Epithelial cell of esophagus (primary cell): ENCODE data around the gene ADO.

Source experiments
- DNase-seq: peaks from one replicate; pipeline ENCODE4 v3.0.0; 2010; ENCODE audit warnings: low read depth
- H3K4me3 ChIP-seq: 2 replicates; pipeline ENCODE4 v1.5.1; 2011; ENCODE audit warnings: mild to moderate bottlenecking, low read length, control low read depth
- TF ChIP-seq, protein P1 (sequence below): IDR thresholded peaks from 2 replicates; pipeline ENCODE4 v1.5.1; 2011; ENCODE audit warnings: low read depth, mild to moderate bottlenecking, low read length, control low read depth, inconsistent platforms; ENCODE audit not compliant: insufficient read depth; ENCODE audit errors: missing control alignments

The ADO gene

GRCh38 chr10:62830679-62831078, 26.2 kb downstream of the ADO start:
- H3K4me3 ChIP-seq, result no peak overlapping the region
- TF ChIP-seq, protein P1, sequence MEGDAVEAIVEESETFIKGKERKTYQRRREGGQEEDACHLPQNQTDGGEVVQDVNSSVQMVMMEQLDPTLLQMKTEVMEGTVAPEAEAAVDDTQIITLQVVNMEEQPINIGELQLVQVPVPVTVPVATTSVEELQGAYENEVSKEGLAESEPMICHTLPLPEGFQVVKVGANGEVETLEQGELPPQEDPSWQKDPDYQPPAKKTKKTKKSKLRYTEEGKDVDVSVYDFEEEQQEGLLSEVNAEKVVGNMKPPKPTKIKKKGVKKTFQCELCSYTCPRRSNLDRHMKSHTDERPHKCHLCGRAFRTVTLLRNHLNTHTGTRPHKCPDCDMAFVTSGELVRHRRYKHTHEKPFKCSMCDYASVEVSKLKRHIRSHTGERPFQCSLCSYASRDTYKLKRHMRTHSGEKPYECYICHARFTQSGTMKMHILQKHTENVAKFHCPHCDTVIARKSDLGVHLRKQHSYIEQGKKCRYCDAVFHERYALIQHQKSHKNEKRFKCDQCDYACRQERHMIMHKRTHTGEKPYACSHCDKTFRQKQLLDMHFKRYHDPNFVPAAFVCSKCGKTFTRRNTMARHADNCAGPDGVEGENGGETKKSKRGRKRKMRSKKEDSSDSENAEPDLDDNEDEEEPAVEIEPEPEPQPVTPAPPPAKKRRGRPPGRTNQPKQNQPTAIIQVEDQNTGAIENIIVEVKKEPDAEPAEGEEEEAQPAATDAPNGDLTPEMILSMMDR, result no peak
- no peak for DNase-seq

- peak; percentile 16 for DNase-seq
- no peak overlapping the region for H3K4me3 ChIP-seq
- TF ChIP-seq, protein P1, result no peak
Observed at GRCh38 chr10:62831346-62831745, 26.8 kb downstream of the ADO start.

DNA sequence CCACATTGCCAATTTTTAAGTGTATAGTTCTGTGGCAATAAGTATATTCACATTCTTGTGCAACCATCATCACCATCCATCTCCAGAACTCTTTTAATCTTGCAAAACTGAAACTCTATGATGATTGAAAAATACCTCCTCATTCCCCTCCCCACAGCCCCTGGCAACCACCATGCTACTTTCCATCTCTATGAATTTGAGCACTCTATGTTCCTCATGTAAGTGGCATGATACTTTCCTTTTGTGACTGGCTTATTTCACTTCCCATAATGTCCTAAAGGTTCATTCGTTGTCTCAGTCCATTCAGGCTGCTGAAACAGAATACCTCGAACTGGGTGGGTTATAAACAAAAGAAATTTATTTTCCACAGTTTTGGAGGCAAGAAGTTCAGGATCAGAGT, 35.1 kb downstream of the ADO start:
- DNase-seq, result no peak
- TF ChIP-seq, protein P1, result no peak
- no peak overlapping the region for H3K4me3 ChIP-seq

- no peak for DNase-seq
- no peak overlapping the region for H3K4me3 ChIP-seq
- TF ChIP-seq, protein P1, result no peak
Observed at GRCh38 chr10:62842983-62843382, 38.5 kb downstream of the ADO start.

DNA sequence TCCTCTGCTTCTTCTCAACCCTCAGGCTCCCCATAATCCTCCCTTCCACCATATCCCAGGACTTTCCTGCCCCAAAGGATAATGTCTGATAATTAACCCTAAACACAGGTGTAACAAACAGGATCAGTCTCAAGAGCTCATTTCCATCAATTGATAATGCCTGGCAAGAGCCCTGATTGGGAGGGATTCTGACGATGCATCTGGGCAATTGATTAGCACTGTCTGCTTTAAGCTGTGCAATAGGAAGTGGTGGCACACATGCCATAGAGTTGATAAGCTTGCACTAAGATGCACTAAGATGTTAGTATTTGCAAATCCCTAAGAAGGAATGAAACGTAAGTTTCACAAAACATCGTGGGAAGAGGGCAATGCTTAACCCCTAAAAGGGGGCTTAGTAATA, 39.1 kb downstream of the ADO start:
- DNase-seq, result no peak
- TF ChIP-seq, protein P1, result no peak

DNA sequence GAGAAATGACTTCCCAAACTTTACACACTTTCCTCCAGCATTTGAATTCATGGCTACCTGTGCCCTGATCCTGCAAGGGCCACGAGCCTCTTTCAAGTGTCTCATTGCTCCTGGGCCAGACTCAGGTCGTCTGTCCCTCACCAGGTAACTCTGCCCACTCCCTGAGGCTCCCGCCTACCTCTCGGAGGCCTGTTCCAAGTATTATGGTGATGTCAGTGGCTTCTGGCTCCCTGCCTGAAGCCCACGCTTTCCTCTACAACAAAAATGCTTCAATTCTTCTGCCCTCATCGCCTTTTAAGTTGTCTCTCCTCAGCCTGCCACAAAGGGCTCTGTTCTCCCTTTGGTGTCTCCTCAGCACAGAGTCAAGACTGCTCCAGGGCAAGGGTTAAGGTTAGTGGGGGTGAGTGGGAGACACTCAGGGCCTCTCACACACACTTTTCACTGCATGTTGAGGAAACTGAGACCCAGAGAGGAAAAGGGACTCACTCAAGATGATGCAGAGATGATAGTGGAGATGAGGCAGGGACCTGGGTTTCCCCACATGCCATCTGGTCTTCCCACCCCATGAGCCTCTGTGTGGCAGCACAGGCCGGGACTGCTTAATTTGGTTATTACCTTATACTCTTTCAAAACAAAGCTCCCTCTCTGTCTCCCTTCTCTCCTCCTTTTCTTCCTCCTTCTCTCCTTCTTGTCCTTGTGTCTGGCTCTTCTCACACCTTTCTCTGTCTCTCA, 39.9 kb downstream of the ADO start:
- no peak overlapping the region for H3K4me3 ChIP-seq
- DNase-seq, result no peak
- TF ChIP-seq, protein P1, result no peak

More for the DNA sequence above, 39.1 kb downstream of the ADO start:
- H3K4me3 ChIP-seq, result no peak overlapping the region

DNA sequence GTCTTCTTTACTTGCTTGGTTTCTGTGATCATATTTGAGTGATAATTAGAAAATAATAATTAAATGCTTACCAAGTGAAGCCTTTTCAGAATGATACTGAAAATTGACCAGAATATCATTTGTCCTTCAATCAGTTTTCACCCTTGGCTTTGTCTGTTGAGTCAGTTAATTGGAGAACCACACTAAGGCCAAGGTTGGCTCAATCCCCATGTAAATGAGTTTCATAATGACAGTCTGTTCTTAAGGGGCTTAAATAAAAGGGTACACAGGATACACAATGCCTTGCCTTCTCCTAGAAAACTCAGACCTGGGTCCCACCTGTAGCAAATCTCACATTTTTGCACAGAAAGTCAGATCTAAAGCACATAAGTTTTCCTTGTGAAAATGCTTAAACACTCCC, 42.9 kb downstream of the ADO start:
- H3K4me3 ChIP-seq, result no peak overlapping the region
- DNase-seq, result no peak
- TF ChIP-seq, protein P1, result no peak
